Stimulated activated CD8-positive, alpha-beta memory T cell treated with anti-CD3 and anti-CD28 coated beads, Interleukin-15, amount 100 ng/mL, for 48 hours (primary cell): ENCODE results near the gene TMEM62.
"Not testable (repeated sequence)": the region's sequence is repeated elsewhere in the genome, so short reads cannot be mapped to it uniquely, and the experiment has no call there.

Experiments
- DNase-seq, 2 donors: peaks; one replicate each; pipeline ENCODE4 v3.0.0-alpha.2; 2020; ENCODE audit warnings: low read depth in 2 of 2

Gene TMEM62

DNA sequence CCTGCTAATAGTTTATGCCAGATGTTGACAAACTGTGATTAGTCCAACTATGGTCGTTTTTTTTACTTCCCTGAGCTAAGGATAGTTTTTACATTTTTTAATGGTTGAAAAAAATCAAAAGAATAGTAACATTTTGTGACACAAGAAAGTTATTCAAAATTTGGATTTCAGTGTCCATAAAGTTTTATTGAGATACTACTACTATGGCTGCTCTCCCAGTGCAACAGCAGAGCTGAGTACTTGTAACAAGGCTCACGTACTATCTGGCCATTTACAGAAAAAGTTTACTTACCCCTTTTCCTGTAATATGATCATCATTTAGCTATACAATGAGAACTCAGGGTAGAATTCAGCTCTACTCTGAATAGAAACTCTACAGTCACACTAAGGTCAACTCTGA is 11.5 kb upstream of the TMEM62 start:
- no peak for DNase-seq

DNA sequence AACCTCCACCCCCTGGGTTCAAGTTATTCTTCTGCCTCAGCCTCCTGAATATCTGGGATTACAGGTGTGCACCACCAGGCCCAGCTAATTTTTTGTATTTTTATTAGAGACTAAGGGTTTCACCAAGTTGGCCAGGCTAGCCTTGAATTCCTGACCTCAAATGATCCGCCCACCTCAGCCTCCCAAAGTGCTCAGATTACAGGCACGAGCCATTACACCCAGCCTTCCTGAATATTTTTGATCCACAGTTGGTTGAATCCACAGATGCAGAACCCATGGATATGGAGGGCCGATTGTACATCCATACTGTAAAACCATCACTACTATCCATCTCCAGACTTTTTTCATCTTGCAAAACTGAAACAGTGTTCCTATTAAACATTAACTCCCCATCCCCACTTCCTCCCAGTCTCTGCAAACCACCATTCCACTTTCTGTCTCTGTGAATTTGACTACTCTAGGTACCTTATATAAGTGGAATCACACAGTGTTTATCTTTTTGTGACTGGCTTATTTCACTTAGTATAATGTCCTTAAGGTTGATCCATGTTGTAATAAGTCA is 8.2 kb upstream of the TMEM62 start:
- no peak for DNase-seq

DNA sequence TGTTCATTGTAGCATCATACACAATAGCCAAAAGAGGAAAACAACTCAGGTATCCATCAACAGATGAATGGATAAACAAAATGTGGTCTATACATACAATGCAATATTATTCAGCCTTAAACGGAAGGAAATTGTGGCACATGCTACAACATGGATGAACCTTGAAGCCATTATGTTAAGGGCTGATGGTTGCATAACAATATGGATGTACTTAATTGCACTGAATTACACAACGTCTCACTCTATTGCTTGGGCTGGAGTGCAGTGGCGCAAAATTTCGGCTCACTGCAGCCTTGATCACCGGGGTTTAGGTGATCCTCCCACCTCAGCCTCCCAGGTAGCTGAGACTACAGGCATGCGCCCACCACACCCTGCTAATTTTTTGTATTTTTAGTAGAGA is 7.0 kb upstream of the TMEM62 start:
- DNase-seq, result no peak

DNA sequence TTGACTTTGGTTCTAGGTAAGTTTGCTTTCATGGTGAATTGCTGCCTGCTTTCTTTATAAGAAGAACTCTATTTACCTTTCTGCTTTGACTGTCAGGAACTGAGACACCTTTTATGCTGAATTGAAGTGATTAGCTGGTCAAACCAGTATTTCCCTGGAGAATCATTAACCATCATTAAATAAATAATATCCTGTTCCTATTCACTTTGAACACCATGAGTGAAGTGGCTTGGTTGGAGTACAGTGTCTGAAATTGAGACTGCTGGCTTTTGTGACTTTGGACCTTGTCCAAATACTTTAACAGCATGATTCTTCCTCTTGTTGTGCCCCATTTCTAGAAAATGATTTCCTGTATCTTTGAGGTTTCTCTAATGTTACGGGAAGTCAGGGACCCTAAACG is 5.6 kb upstream of the TMEM62 start:
- no peak for DNase-seq

DNA sequence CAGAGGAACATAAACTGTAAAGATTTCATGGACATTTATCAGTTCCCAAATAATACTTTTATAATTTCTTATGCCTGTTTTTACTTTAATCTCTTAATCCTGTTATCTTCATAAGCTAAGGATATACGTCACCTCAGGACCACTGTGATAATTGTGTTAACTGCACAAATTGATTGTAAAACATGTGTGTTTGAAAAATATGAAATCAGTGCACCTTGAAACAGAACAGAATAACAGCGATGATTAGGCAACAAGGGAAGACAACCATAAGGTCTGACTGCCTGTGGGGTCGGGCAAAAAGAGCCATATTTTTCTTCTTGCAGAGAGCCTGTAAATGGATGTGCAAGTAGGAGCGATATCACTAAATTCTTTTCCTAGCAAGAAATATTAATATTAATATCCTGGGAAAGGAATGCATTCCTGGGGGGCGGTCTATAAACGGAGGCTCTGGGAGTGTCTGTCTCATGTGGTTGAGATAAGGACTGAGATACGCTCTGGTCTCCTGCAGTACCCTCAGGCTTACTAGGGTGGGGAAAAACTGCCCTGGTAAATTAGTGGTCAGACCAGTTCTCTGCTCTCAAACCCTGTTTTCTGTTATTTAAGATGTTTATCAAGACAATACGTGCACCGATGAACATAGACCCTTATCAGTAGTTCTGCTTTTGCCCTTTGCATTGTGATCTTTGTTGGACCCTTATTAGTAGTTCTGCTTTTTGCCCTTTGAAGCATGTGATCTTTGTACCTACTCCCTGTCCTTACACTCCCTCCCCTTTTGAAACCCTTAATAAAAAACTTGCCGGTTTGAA is 5.0 kb upstream of the TMEM62 start:
- not testable (repeated sequence) for DNase-seq

DNA sequence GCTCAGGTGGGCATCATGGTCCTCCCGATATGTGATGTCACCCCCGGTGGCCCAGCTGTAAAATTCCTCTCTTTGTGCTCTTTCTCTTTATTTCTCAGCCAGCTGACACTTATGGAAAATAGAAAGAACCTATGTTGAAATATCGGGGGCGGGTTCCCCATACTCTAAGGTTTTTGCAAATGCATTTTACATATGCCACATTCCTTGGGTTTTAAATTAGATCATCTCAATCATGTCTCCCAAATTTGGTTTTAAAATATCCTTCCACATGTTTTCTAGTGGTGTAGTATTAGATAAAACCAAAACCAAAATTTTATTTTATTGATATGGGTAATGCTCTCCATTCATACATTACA is 4.4 kb upstream of the TMEM62 start:
- DNase-seq, result no peak

DNA sequence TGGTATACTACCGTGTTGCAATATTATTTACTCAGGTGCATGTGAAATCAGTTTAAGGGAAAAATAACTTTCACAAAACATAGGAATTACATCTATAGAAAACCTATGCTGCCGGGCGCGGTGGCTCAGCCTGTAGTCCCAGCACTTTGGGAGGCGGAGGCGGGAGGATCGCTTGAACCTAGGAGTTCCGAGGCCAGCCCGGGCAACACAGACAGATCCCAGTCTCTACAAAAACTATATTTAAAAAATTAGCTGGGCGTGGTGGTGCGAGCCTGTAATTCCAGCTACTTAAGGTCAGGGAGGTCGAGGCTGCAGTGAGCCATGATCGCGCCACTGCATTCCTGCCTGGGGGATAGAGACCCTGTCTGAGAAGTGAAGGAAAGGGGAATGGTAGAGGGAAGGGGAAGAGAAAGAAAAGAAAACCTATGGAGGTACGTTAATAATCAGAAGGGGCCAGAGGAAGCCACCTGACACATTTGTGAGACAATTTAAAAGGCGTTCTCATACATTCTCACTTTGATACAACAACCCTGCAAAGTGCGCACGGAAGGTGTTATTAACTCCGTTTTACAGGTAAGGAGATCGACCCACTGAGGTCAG is 456 bp upstream of the TMEM62 start:
- no peak for DNase-seq

DNA sequence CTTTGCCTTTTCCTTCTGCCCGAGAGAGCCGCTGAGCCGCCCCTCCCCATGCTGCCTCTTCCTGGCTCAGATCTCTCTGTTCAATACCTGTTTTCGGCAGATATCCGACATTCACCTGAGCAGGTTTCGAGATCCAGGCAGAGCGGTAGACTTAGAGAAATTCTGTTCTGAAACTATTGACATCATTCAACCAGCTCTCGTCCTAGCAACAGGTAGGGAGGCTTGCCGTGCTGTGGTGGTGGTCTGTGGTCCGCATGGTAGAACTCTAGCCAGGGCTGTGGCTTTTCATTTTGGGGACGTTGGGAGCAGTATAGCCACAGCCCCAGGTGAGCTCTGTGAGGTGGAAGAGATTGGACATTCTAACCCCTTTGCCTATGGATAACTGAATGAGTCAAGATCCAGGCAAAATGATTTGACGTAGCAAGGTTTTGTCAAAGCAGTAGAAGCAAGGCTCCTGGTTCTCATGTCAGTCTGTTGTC is 810 bp downstream of the TMEM62 start:
- DNase-seq, result no peak

DNA sequence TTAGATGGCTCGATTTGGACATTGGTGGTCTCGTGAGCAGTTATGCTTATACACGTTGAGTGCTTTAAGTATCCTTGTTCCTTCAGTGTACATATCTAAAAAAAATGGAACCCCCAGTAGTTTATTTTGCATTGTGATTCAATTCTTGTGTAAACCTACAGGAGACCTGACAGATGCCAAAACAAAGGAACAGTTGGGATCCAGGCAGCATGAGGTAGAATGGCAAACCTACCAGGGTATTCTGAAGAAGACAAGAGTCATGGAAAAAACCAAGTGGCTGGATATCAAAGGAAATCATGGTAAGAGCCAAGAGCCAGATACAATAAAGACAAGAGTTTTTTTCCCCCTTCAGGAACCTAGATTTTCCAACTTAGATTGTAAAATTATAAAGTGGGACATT is 2.0 kb downstream of the TMEM62 start:
- DNase-seq, result no peak

DNA sequence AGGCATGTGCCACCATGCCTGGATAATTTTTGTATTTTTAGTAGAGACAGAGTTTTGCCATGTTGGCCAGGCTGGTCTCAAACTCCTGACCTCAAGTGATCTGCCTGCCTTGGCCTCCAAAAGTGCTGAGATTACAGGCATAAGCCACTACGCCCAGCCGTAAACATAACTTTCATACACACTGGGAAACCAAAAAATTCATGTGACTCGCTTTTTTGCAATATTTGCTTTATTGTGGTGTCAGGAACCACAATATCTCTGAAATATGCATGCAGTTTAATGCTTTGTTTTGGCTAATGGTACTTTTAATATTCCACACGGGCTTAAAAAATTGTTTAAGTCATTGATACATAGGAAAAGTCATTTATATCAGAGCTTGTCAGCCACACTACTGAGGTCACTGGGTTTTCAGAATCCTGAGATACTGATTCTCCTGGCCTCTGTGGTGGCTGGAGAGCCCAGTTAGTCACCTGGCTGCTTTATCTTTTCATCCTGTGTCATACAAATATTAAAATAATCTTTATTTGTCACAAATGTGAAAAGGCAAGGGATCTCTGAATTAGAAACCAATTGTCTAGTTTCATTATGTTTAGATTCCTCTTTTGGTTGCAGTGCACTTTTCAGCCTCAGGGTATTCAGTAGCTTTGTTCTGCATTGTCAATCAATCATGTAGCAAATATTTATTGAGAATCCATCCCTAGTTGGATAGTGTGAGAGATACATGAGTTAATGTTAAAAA is 10.0 kb downstream of the TMEM62 start:
- DNase-seq, result no peak

DNA sequence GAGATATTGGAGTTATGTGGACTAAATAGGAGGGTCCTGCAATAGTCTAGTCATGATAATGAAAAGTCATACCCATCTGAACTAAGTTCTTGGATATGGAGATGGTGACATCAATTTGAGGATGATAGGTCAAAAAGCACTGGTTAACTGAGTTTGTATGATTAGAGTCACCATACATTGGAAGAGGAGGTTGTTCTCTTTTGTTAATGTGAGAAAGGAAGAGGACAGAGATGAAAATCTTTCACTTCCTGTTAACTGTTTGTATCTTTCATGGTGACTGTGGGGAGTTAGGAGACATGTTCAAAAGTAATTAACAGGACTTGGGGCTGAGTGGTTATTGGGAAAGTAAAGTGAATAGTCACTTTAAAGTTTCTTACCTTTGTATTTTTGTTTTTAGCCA is 11.1 kb downstream of the TMEM62 start:
- no peak for DNase-seq

DNA sequence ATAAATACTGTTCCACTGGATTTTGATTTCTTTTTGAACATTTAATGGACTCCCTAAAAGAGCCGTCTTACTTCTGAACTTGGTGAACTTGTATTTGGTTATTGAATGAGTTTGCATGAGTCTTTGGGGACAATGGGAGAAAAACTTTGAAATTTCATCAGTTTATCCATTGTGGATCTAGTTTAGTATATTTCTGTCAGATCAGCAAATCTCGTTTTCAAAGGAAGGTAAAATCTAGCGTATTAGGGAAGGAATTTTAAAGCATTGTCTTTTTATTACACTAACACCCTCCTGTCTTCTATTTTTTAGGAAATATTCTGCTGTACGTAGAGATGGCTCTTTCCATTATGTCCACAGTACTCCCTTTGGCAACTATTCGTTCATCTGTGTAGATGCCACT is 12.8 kb downstream of the TMEM62 start:
- DNase-seq, result no peak

DNA sequence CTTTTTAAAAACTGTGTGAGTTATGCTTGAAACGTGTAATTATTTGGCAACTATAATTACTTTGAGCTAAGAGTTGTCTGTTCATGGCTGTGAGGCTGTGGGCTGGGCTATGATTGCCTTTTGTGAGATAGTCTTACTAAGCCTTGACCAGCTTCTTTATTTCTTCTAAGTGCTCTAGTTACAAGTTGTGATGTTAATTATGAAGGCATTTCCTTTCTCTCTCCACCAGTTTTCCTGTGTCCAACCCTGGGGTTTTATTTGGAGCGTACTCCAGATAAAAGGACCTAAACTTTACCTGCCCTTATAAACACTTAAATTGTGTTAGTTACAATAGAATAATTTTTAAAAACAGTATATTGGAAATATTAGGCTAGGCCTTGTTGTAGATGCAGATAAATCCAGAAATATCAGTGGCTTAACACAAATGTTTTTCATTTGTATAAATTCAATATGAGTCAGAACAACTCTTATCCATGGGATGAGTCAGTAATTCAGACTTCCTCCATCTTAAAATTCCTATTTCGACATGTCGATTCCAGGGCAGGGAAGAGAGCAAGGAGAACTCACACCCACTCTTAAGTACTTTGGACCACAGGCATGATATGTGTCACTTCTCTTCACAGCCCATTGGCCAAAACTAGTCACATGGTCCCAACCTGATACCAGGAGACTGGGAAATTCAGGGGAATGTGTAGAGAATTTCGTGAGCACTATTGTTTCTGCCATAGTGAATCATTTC is 17.0 kb downstream of the TMEM62 start:
- DNase-seq, result no peak

DNA sequence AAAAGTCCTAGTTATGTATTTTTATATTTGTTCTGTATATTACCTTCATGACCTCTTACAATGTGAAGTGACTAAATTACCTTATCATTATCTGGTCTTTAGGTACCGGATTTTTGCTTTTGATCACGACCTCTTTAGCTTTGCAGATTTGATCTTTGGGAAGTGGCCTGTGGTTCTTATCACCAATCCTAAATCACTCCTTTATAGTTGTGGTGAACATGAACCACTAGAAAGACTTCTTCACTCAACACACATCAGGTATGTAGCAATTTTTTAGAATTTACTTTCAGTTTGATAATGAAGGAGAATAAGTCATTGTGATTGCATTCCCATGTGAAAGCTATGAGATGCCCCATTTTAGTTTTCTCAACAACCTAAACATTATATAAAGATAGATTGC is 18.3 kb downstream of the TMEM62 start:
- DNase-seq, result no peak

DNA sequence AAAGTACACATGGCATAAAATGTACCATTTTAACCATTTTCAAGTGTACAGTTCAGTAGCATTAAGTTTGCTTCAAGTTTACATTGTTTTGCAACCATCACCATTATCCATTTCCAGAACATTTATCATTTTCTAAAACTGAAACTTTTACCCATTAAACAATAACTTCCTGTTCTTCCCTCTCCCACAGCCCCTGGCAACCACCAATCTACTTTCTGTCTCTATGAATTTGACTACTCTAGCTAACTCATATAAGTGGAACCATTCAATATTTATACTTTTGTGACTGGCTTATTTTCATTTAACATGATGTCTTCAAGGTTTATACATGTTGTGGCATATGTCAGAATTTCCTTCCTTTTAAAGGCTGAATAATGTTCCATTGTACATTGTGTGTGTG is 19.9 kb downstream of the TMEM62 start:
- DNase-seq, result no peak

DNA sequence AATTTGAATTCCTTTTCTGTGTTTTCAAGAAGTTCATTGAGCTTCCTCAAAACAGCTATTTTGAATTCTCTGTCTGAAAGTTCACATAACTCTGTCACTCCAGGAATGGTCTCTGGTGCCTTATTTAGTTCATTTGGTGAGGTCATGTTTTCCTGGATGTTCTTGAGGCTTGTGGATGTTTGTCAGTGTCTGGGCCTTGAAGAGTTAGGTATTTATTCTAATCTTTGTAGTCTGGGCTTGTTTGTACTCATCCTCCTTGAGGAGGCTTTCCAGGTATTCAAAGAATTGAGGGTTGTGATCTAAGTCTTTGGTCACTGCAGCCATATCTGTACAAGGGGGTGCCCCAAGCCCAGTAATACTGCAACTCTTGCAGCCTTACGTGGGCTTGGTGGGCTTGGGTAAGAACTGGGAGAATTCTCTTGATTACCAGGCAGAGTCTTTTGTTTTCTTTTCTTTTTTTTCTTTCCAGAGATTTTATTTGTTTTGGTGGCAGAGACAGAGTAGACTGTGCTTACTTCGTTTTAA is 32.5 kb downstream of the TMEM62 start:
- DNase-seq, result no peak

DNA sequence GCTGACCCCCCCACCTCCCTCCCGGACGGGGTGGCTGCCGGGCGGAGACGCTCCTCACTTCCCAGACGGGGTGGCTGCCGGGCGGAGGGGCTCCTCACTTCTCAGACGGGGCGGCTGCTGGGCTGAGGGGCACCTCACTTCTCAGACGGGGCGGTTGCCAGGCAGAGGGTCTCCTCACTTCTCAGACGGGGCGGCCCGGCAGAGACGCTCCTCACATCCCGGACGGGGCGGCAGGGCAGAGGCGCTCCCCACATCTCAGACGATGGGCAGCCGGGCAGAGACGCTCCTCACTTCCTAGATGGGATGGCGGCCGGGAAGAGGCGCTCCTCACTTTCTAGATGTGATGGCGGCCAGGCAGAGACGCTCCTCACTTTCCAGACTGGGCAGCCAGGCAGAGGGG is 33.9 kb downstream of the TMEM62 start:
- DNase-seq, result not testable (repeated sequence)

DNA sequence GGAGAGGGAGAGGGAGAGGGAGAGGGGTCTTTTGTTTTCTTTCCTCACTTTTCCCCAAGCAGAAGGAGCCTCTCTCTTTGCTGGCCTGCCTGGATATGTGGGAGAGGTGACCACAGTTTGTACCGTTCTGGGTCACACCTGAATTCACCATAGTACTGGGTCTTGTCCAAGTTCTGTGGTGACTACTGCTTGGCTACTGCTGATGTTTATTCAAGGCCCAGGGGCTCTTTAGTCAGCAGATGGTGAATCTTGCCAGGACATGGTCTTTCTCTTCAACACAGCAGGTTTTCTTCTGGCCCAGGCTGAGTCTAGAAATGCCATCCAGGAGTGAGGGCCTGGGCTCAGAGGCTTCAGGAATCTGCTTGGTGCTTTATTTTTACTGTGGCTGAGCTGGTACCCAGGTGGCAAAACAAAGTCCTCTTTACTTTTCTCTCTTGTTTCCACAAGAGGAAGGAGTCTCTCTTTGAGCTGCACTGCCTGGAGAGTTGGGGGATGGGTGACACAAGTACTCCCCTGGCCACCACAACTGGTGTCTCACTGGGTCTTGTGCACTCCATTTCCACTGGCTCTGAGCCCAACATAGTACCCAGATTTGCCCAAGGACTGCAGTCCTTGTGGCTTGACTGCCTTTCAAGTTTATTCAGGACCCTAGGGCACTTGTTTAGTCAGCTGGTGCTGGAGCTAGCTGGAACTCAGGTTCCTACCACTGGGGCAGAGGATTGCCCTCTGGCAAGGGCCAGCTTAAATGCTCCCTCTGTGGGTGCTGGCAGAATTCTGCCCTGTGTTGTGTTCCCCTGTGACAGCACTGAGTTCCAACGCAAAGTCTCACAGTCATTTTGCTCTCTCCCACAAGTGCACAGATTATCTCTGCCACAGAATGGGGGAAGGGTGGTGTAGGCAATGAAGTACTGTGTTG is 35.1 kb downstream of the TMEM62 start:
- DNase-seq, result no peak

DNA sequence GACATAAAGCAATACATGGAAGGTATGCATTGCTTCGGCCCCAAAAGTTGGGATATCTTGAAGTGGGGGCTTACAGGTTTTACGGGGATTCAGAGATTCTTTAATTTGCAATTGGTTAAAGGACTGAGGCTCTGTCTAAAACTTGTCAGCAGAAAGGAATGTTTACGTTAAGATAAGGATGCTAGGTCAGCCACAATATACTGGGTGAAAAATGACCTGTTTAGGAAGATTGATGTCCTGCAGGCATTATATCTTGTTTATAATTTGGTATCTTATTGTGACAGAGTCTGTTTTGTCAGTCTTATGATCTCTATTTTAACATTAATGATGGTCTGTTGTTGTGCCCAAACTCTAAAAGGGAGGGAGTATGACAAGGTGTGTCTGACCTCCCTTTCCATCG is 36.5 kb downstream of the TMEM62 start:
- DNase-seq, result no peak

DNA sequence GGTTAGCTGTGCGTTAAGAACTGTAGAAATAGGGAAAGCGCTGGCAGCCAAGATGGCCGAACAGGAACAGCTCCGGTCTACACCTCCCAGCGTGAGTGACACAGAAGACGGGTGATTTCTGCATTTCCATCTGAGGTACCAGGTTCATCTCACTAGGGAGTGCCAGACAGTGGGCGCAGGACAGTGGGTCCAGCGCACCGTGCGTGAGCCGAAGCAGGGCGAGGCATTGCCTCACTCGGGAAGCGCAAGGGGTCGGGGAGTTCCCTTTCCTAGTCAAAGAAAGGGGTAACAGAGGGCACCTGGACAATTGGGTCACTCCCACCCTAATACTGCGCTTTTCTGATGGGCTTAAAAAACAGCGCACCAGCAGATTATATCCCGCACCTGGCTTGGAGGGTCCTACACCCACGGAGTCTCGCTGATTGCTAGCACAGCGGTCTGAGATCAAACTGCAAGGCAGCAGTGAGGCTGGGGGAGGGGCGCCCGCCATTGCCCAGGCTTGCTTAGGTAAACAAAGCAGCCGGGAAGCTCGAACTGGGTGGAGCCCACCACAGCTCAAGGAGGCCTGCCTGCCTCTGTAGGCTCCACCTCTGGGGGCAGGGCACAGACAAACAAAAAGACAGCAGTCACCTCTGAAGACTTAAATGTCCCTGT is 42.4 kb downstream of the TMEM62 start:
- DNase-seq, result not testable (repeated sequence)
